Osteocyte (in vitro differentiated cells): ENCODE measurements around the gene KARS1. TPM values are rescaled to one million over a fixed set of nuclear protein-coding genes. Genes with fewer than 3 reads are reported as not detected.

Experiments
- DNase-seq: peaks from one replicate; pipeline ENCODE4 v3.0.0; 2021; ENCODE audit warnings: mixed read lengths; ENCODE audit not compliant: unreplicated experiment; ENCODE audit errors: extremely low spot score
- H3K27ac Mint-ChIP-seq: one replicate; pipeline ENCODE4 v1.8.0; 2021; ENCODE audit warnings: mild to moderate bottlenecking, mixed read lengths; ENCODE audit not compliant: unreplicated experiment
- H3K27me3 Mint-ChIP-seq: one replicate; pipeline ENCODE4 v1.8.0; 2021; ENCODE audit warnings: mixed read lengths; ENCODE audit not compliant: unreplicated experiment
- H3K36me3 Mint-ChIP-seq: one replicate; pipeline ENCODE4 v1.8.0; 2021; ENCODE audit warnings: mixed read lengths; ENCODE audit not compliant: unreplicated experiment
- H3K4me1 Mint-ChIP-seq: one replicate; pipeline ENCODE4 v1.8.0; 2021; ENCODE audit warnings: mixed read lengths; ENCODE audit not compliant: unreplicated experiment
- H3K4me3 Mint-ChIP-seq: one replicate; pipeline ENCODE4 v1.8.0; 2021; ENCODE audit warnings: mild to moderate bottlenecking, moderate library complexity, mixed read lengths; ENCODE audit not compliant: unreplicated experiment
- H3K9me3 Mint-ChIP-seq: one replicate; pipeline ENCODE4 v1.8.0; 2021; ENCODE audit warnings: mixed read lengths; ENCODE audit not compliant: unreplicated experiment
- total RNA-seq: library from RNA; stranded (reverse); gene quantifications from 2 replicates; pipeline ENCODE4 v1.2.1, GENCODE V29; 2021
- TF ChIP-seq, protein P1 (sequence below): fragments of 200-600 bp; sonication (generic); IDR thresholded peaks from 2 replicates; pipeline ENCODE4 v1.5.0; 2021; ENCODE audit warnings: antibody characterized with exemption, mild to moderate bottlenecking, moderate library complexity

The KARS1 gene
- total RNA-seq, 1 donor from 2014 or later: 104 TPM

GRCh38 chr16:75614066-75614897 is 33.2 kb downstream of the KARS1 start:
- TF ChIP-seq, protein P1, sequence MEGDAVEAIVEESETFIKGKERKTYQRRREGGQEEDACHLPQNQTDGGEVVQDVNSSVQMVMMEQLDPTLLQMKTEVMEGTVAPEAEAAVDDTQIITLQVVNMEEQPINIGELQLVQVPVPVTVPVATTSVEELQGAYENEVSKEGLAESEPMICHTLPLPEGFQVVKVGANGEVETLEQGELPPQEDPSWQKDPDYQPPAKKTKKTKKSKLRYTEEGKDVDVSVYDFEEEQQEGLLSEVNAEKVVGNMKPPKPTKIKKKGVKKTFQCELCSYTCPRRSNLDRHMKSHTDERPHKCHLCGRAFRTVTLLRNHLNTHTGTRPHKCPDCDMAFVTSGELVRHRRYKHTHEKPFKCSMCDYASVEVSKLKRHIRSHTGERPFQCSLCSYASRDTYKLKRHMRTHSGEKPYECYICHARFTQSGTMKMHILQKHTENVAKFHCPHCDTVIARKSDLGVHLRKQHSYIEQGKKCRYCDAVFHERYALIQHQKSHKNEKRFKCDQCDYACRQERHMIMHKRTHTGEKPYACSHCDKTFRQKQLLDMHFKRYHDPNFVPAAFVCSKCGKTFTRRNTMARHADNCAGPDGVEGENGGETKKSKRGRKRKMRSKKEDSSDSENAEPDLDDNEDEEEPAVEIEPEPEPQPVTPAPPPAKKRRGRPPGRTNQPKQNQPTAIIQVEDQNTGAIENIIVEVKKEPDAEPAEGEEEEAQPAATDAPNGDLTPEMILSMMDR: no peak
- no peak overlapping the region for H3K27ac Mint-ChIP-seq
- no peaks in the 10 kb centered on the region for H3K27me3 Mint-ChIP-seq
- peaks cover 46% of the 10 kb centered on the region for H3K36me3 Mint-ChIP-seq
- H3K4me1 Mint-ChIP-seq: no peaks in the 10 kb centered on the region
- no peak for DNase-seq
- no peaks in the 10 kb centered on the region for H3K9me3 Mint-ChIP-seq
- no peak overlapping the region for H3K4me3 Mint-ChIP-seq

GRCh38 chr16:75606507-75606906 is 41.0 kb downstream of the KARS1 start:
- Mint-ChIP-seq H3K4me1 (no peaks in the 10 kb centered on the region), H3K36me3 (peaks cover 29% of the 10 kb centered on the region), H3K9me3 (no peaks in the 10 kb centered on the region)

DNA sequence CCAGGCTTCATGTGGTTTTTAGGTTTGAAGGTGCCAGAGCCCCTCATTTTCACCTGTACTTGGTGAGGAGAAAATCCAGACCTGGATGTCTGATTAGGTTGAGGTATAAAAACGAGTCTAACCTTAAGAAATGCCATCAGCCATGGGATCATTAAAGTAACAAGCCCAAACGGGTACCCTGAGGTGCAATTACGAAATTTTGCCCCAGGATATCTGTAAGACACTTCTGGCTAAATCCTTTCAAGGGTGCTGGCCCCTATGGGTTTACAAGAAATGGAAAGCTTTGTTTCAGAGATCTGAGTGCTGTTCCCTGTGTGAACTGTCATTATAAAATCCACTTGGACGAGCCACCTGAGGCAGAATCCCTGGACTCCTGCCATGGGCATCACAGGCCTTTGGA is 44.2 kb downstream of the KARS1 start:
- peaks cover 35% of the 10 kb centered on the region for H3K36me3 Mint-ChIP-seq
- no peak for DNase-seq
- no peak overlapping the region for H3K4me3 Mint-ChIP-seq
- no peaks in the 10 kb centered on the region for H3K27me3 Mint-ChIP-seq
- no peaks in the 10 kb centered on the region for H3K4me1 Mint-ChIP-seq
- H3K9me3 Mint-ChIP-seq: no peaks in the 10 kb centered on the region
- H3K27ac Mint-ChIP-seq: no peak overlapping the region
- TF ChIP-seq, protein P1: no peak

More at GRCh38 chr16:75606507-75606906, 41.0 kb downstream of the KARS1 start:
- H3K27me3 Mint-ChIP-seq: no peaks in the 10 kb centered on the region
- TF ChIP-seq, protein P1: no peak
- DNase-seq: no peak
- no peak overlapping the region for H3K27ac Mint-ChIP-seq
- no peak overlapping the region for H3K4me3 Mint-ChIP-seq

- Mint-ChIP-seq H3K27me3 (no peaks in the 10 kb centered on the region), H3K4me3 (no peak overlapping the region), H3K36me3 (peaks cover 39% of the 10 kb centered on the region), H3K27ac (no peak overlapping the region), H3K4me1 (no peaks in the 10 kb centered on the region), H3K9me3 (peaks cover 7% of the 10 kb centered on the region)
- DNase-seq: no peak
- TF ChIP-seq, protein P1: no peak
These were observed 47.8 kb downstream of the KARS1 start for GRCh38 chr16:75599452-75600277.
